Urothelium cell line (cell line): ENCODE results near the gene TMEM52.

Source experiments
- DNase-seq: peaks from one replicate; pipeline ENCODE4 v3.0.0; 2011; ENCODE audit warnings: low spot score, mixed read lengths
- FAIRE-seq: peaks from 2 replicates; lab custom pipeline; 2011; peaks lifted over from hg19 to GRCh38; lab: Jason Lieb, UNC

TMEM52 gene

GRCh38 chr1:1877865-1878436, 41.1 kb downstream of the TMEM52 start:
- FAIRE-seq (no peak), DNase-seq (no peak)

DNA sequence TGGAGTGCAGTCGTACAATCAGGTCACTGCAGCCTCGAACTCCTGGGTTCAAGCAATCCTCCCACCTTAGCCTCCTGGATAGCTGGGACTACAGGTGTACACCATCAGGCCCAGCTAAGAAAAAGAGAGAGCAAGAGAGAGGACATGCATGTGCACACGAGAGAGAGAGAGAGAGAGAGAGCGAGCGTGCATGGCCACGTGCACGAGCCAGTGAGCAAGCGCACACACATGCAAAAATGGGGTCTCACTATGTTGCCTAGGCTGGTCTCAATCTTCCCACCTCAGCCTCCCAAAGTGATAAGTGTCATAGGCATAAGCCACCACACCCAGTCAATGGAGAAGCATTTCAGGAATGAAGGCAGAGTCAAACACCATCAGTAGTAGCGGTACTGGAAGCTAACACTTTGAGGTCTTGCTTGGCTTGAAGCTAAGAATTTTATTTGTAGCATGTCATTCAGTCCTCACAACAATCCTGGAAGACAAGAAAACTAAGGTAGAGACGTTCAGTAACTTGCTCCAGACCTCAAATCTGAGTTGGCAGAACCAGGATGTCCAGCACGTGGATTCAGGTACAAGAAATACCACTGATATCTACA, 42.6 kb downstream of the TMEM52 start:
- no peak for FAIRE-seq
- DNase-seq: no peak

- no peak for DNase-seq
- no peak for FAIRE-seq
These were observed 43.1 kb downstream of the TMEM52 start for GRCh38 chr1:1875932-1876331.

- no peak for DNase-seq
- FAIRE-seq: no peak
These were observed 44.2 kb downstream of the TMEM52 start for GRCh38 chr1:1874901-1875300.

DNA sequence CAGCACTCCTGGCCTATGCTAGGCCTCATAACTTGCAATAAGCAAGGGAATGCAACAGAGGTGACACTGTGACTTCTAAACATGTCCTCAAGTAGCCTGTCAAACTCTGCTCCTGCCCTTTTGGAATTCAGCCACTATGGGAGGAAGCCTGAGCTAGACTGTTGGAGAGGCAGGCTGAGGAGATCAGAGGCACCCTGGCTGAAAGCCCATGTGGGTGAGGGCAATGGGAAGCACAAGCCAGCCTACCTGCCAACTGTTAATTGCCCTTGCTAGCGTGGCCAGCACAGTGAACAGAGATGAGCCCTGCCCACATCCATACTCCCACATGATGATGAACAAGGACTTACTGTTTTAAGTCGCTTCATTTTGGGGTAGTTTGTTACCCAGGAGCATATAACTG, 45.9 kb downstream of the TMEM52 start:
- DNase-seq (no peak), FAIRE-seq (no peak)

DNA sequence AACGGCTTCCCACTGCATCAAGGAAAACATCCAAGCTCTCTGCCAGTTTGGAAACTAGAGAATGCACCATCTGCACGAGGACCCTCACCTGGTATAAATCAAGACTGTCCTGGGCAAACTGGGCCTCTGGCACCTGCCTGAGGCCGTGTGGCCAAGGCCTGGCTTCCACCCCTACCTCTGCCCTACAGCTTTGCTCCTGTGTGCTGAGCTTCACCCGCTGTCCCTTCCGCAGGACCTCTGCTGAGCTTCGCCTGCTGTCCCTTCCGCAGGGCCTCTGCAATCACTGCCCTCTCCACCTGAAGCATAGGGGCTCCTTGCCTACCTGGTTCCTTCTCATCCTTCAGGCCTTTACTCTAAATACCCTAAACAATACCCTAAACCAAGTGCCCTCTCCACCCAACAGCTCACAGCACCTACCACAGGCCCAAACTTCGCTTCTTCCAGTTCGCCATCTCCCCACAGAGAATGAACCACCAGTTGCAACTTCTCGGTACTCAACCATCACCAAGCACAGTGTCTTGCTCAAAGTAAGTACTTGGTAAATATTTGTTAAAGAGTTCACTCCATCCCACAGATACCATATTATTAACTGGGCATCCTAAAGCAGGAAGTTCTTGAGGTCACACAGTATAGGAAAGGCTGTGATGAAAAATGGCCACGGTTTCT, 46.6 kb downstream of the TMEM52 start:
- FAIRE-seq: no peak

GRCh38 chr1:1869469-1869868, 49.6 kb downstream of the TMEM52 start:
- no peak for FAIRE-seq
- no peak for DNase-seq

More for the DNA sequence above, 46.6 kb downstream of the TMEM52 start:
- DNase-seq: no peak
